GM19372 (cell line): Measurements from ENCODE around the gene NTMT1.
"Not testable (repeated sequence)": the region's sequence is repeated elsewhere in the genome, so short reads cannot be mapped to it uniquely, and the experiment has no call there.

ENCODE experiments used
- ATAC-seq: cut with Tn5 transposase; IDR thresholded peaks from one replicate; pipeline ENCODE4 v1.9.1; 2021; ENCODE audit warnings: mild to moderate bottlenecking, low read depth, moderate library complexity; ENCODE audit not compliant: unreplicated experiment

NTMT1 gene

GRCh38 chr9:129649726-129650679, 24.0 kb downstream of the NTMT1 start:
- no peak for ATAC-seq

GRCh38 chr9:129650680-129651235, 24.8 kb downstream of the NTMT1 start:
- no peak for ATAC-seq

GRCh38 chr9:129653823-129654553, 28.0 kb downstream of the NTMT1 start:
- ATAC-seq, result no peak

- no peak for ATAC-seq
Observed at GRCh38 chr9:129654554-129655040, 28.6 kb downstream of the NTMT1 start.

- ATAC-seq, result no peak
Observed at GRCh38 chr9:129655154-129655553, 29.2 kb downstream of the NTMT1 start.

- ATAC-seq, result no peak
Observed at GRCh38 chr9:129655696-129656095, 29.7 kb downstream of the NTMT1 start.

GRCh38 chr9:129656795-129657390, 30.9 kb downstream of the NTMT1 start:
- ATAC-seq, result no peak

- ATAC-seq, result no peak
Observed at GRCh38 chr9:129661029-129661428, 35.1 kb downstream of the NTMT1 start.

GRCh38 chr9:129662239-129662638, 36.3 kb downstream of the NTMT1 start:
- not testable (repeated sequence) for ATAC-seq

- no peak for ATAC-seq
Observed at GRCh38 chr9:129664746-129665388, 38.9 kb downstream of the NTMT1 start.

- no peak for ATAC-seq
Observed at GRCh38 chr9:129665389-129665775, 39.4 kb downstream of the NTMT1 start, which contains the start of gene PRRX2. Gene PRRX2, plus strand, starts transcription at chr9:129665647. Its CDS starts 221 bp downstream, at chr9:129665868.

GRCh38 chr9:129665814-129666520, 40.0 kb downstream of the NTMT1 start:
- no peak for ATAC-seq

- ATAC-seq, result no peak
Observed at GRCh38 chr9:129666575-129666974, 40.6 kb downstream of the NTMT1 start.

GRCh38 chr9:129667378-129667777, 41.4 kb downstream of the NTMT1 start:
- no peak for ATAC-seq

- no peak for ATAC-seq
Observed at GRCh38 chr9:129667850-129668249, 41.9 kb downstream of the NTMT1 start.

- ATAC-seq, result no peak
Observed at GRCh38 chr9:129669141-129669718, 43.3 kb downstream of the NTMT1 start.

GRCh38 chr9:129669946-129670345, 44.0 kb downstream of the NTMT1 start:
- ATAC-seq, result no peak

- no peak for ATAC-seq
Observed at GRCh38 chr9:129671065-129671464, 45.1 kb downstream of the NTMT1 start.

- no peak for ATAC-seq
Observed at GRCh38 chr9:129671519-129671918, 45.6 kb downstream of the NTMT1 start.
